ENCODE data around the gene UBXN10.

GRCh38 chr1:20152599-20152930 lies 33.3 kb upstream of the UBXN10 start:
- no peak for TF ChIP-seq CTCF (IDR thresholded peaks at IDR 0.05)
- TF ChIP-seq POLR2A (IDR thresholded peaks at IDR 0.05), result no peak

All from uterus (tissue), 2 donors.